Measurements from ENCODE around the gene SLC30A4.

Gene SLC30A4

GRCh38 chr15:45443645-45444044 lies 78.9 kb downstream of the SLC30A4 start:
- no peak for DNase-seq (ENCODE audit: low read depth)
- H3K4me3 ChIP-seq (ENCODE audit: low read depth, low read length), result no peak overlapping the region
- TF ChIP-seq CTCF (IDR thresholded peaks at IDR 0.05; ENCODE audit: insufficient read depth, low read depth, low read length, missing control alignments), result no peak

DNA sequence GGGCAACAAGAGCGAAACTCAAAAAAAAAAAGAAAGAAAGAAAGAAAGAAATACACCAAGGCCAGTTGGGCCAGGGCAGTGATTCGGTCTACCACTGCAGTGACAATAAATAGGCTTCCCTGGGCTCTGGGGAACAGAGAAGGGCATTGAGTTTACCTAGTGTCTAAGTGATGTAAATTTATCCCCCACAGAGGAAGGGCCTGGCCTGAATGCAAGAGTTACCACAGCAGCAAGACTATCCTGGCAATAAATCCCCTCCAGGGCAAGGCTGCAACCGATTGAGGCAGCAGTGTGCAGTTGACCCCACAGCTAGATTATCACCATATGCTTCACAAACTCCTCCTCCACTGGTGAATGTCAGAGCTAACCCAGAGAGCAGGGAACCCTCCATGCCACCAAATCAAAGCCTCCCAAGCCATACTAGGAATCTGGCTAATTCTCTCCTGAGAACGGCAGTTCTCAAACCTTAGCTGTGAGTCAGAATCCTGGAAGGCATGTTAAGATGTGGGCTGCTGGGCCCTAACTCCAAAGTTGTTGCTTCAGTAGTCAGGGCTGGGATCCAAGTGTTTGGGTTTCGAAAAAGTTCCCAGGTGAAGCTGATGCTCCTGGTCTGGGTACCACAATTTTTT lies 79.9 kb downstream of the SLC30A4 start:
- TF ChIP-seq CTCF (IDR thresholded peaks at IDR 0.05; ENCODE audit: insufficient read depth, low read depth, low read length, missing control alignments), result no peak
- H3K4me3 ChIP-seq (ENCODE audit: low read depth, low read length), result no peak overlapping the region
- DNase-seq (ENCODE audit: low read depth), result no peak

GRCh38 chr15:45441686-45442085 lies 80.9 kb downstream of the SLC30A4 start:
- H3K4me3 ChIP-seq (ENCODE audit: low read depth, low read length), result no peak overlapping the region
- DNase-seq (ENCODE audit: low read depth), result no peak
- TF ChIP-seq CTCF (IDR thresholded peaks at IDR 0.05; ENCODE audit: insufficient read depth, low read depth, low read length, missing control alignments), result no peak

DNA sequence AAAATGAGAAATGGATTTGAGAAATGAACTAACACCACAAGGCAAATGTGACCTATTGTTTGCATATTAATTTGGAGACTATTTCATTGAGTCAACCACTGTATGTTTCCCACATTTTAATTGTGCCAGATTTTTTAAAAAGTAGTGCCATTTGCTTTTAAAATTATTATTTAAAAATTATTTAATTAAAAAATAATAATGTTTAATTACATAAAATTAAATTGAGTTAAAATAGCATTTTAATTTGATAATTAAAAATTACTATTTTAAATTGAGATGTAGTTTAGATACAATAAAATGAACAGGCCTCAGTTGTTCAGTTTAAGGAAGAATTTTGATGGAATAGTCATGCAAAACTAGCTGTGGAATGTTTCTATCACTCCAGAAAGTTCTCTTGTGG lies 81.5 kb downstream of the SLC30A4 start:
- no peak for TF ChIP-seq CTCF (IDR thresholded peaks at IDR 0.05; ENCODE audit: insufficient read depth, low read depth, low read length, missing control alignments)
- H3K4me3 ChIP-seq (ENCODE audit: low read depth, low read length), result no peak overlapping the region
- no peak for DNase-seq (ENCODE audit: low read depth)

DNA sequence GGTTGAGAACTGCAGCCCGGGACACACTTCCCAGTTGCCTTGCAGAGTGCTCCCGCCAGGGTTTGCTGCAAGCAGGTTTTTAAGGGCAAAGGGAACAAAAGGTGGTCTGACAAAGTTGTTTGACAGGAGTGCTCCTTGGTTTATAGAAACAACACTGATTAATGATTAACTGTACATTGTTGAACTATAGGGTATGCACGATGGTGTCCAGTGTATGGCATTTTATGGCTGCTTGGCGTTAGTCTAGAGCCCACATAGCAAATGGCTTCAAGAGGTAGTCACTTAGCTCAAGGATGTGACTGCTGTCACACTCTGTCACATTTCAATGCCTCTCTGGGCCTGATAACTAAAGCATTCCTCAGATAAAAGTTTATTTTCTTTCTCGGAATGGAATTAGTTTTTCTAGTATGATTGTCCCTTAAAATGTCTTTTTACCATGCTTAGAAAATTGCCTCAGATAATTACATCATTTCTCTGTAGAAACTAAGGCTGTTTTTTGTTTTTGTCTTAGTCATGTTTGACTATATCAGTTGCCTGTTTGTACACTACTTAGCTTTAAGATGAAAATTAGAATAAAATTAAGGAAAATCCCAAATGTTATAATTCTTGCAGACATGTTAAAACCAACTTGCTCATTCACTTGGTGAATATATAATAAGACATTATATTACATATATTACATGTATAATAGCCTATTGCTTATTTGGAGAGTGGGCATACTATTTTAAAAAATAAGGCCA lies 82.9 kb downstream of the SLC30A4 start:
- H3K4me3 ChIP-seq (ENCODE audit: low read depth, low read length), result no peak overlapping the region
- TF ChIP-seq CTCF (IDR thresholded peaks at IDR 0.05; ENCODE audit: insufficient read depth, low read depth, low read length, missing control alignments), result no peak
- no peak for DNase-seq (ENCODE audit: low read depth)

DNA sequence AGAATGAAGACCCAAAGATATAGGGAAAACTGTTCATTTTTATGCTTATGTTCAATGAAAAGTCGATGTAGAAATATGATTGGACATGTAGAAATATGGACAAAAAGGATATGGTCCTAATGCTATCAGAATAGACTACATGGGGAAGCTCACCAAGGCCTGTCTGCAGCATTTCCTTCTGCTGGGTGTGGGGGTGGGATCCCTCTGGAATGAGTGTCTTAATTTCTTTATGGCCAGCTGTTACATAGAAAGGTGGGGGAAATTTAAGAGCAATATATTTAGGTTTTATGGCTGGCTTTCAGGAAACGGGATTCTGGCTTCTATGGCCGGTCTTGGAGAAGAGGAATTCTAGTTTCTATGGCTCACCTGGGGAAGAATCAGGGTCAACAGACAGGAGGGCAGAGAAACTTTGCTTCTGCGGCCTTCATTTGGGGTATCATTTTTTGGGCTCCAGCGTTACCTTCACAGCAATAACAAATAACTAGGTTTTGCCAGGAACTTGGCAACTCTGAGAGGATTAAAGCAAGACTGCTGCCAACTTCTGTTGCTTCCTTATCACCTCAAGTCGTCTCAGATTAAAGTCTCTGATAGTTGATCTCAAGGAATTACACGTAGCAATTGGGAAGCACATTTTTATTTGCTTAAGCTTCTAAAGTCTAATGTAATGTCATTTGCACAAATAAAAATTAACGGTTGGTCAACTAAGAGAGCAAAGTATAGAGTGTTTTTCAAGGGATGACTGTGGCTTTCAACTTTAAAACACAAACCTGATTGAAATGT lies 87.2 kb downstream of the SLC30A4 start:
- TF ChIP-seq CTCF (IDR thresholded peaks at IDR 0.05; ENCODE audit: insufficient read depth, low read depth, low read length, missing control alignments), result no peak
- H3K4me3 ChIP-seq (ENCODE audit: low read depth, low read length), result no peak overlapping the region
- no peak for DNase-seq (ENCODE audit: low read depth)
